ENCODE results near the gene COQ5.

DNA sequence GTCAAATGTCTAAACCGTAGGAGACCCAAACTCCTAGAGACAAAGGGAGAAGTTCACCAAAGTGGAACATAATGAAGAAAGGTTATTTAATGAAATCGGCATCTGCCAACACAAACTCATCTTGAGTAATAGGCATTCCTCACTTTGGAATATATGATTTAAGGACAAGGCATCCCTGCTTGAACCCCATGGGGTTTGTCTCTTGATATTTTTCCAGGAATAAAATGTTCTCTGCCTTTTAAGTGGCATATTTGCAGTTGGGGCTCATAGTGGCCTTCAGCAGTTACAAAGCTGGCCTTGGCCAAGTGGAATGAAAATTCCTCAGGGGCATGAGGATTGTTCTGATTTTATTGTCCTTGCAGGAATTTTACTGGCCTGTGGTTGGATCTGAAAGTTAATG, 45.1 kb upstream of the COQ5 start:
- TF ChIP-seq, protein P1, sequence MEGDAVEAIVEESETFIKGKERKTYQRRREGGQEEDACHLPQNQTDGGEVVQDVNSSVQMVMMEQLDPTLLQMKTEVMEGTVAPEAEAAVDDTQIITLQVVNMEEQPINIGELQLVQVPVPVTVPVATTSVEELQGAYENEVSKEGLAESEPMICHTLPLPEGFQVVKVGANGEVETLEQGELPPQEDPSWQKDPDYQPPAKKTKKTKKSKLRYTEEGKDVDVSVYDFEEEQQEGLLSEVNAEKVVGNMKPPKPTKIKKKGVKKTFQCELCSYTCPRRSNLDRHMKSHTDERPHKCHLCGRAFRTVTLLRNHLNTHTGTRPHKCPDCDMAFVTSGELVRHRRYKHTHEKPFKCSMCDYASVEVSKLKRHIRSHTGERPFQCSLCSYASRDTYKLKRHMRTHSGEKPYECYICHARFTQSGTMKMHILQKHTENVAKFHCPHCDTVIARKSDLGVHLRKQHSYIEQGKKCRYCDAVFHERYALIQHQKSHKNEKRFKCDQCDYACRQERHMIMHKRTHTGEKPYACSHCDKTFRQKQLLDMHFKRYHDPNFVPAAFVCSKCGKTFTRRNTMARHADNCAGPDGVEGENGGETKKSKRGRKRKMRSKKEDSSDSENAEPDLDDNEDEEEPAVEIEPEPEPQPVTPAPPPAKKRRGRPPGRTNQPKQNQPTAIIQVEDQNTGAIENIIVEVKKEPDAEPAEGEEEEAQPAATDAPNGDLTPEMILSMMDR (IDR thresholded peaks at IDR 0.05; ENCODE audit: low read depth, low read length), result no peak
- no peak for TF ChIP-seq EZH2phosphoT487 (IDR thresholded peaks at IDR 0.05; ENCODE audit: low read depth)

Measured in OCI-LY3 (cell line).